ENCODE measurements around the gene ADAP1.
"Not testable (repeated sequence)": the region's sequence is repeated elsewhere in the genome, so short reads cannot be mapped to it uniquely, and the experiment has no call there.

ADAP1 gene, protein sequence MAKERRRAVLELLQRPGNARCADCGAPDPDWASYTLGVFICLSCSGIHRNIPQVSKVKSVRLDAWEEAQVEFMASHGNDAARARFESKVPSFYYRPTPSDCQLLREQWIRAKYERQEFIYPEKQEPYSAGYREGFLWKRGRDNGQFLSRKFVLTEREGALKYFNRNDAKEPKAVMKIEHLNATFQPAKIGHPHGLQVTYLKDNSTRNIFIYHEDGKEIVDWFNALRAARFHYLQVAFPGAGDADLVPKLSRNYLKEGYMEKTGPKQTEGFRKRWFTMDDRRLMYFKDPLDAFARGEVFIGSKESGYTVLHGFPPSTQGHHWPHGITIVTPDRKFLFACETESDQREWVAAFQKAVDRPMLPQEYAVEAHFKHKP

GRCh38 chr7:954330-955238 lies at the start of gene ADAP1:
TSS of gene ADAP1 (minus strand) at chr7:954680. CDS start at chr7:954477, 203 bp downstream.
- peak; percentile 60 for DNase-seq (ENCODE audit: low read depth)

GRCh38 chr7:1002445-1002844 lies 48.0 kb upstream of the ADAP1 start:
- DNase-seq (ENCODE audit: low read depth), result not testable (repeated sequence)

- not testable (repeated sequence) for DNase-seq (ENCODE audit: low read depth)
Measured at GRCh38 chr7:1002026-1002425, 47.5 kb upstream of the ADAP1 start.

- DNase-seq (ENCODE audit: low read depth), result not testable (repeated sequence)
Measured at GRCh38 chr7:1001069-1001770, 46.7 kb upstream of the ADAP1 start.

DNA sequence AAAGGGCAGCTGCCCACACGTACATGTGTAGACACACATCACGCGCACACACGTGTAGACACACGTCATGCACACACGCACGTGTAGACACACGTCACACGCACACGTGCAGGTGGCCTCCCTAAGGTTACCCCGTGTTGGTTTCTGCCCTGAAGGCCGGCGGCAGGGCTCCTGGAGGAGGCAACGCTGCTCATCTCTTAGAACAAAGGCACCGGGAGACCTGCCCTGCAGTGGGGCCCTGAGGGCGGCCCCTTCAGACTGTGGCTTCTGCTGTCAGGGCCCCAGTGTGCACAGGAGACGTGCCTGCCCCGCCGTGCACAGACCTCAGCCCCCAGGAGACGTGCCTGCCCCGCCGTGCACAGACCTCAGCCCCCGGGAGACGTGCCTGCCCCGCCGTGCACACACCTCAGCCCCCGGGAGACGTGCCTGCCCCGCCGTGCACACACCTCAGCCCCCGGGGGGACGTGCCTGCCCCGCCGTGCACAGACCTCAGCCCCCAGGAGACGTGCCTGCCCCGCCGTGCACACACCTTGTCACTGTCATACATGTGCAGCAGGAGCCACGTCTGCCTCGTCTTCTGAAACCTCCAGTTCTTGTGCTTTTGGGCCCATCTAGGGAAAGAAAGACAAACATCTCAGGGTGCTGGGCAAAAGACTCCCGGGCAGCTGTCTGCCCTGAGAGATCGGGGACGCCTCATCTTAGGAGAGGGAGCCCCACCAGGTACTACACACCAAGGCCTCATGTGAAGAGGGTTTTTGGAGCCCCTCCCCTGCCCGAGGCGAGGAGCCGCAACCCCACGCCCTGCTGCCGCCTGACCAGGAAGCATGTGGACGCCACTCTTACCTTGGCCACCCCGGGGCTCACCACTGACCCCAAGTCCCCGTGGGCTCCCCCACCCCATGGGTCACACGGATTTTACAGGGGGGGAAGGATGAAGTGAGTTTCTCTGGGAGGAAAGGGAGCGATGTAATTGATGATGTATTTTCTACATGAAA lies 45.8 kb upstream of the ADAP1 start:
- DNase-seq (ENCODE audit: low read depth), result no peak

DNA sequence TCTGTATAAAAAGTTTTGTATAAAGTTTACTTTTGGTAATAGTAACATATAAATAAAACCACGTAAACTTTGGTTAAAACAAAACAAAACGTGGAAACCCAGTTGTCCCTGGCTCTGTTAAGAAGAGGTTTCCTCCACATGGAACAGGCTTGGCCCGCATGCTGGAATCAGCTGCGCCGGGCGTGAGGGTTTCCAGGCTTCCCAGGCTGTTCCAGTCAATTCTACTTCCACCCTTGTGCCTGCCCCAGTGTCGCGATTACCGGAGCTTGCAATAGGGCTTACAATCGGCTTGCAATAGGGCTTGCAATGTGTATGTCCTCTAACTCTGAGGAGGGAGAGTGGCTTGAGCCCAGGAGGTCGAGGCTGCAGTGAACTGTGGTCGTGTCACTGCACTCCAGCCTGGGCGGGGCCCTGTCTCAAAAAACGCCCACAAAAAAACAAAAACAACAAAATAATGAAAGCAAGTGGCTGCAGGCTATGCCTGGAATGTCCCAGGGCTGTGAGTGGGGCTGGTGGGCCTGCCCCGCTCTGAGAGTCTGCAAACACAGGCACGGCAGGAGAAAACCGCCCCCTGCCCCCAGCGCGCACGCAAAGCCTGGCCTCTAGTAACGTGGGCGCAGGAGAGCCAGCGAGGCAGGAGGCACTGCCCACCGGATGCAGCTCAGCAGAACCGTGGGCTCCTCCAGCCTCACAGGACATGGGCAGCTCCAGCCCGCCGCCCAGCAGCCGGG lies 44.8 kb upstream of the ADAP1 start:
- DNase-seq (ENCODE audit: low read depth), result no peak

DNA sequence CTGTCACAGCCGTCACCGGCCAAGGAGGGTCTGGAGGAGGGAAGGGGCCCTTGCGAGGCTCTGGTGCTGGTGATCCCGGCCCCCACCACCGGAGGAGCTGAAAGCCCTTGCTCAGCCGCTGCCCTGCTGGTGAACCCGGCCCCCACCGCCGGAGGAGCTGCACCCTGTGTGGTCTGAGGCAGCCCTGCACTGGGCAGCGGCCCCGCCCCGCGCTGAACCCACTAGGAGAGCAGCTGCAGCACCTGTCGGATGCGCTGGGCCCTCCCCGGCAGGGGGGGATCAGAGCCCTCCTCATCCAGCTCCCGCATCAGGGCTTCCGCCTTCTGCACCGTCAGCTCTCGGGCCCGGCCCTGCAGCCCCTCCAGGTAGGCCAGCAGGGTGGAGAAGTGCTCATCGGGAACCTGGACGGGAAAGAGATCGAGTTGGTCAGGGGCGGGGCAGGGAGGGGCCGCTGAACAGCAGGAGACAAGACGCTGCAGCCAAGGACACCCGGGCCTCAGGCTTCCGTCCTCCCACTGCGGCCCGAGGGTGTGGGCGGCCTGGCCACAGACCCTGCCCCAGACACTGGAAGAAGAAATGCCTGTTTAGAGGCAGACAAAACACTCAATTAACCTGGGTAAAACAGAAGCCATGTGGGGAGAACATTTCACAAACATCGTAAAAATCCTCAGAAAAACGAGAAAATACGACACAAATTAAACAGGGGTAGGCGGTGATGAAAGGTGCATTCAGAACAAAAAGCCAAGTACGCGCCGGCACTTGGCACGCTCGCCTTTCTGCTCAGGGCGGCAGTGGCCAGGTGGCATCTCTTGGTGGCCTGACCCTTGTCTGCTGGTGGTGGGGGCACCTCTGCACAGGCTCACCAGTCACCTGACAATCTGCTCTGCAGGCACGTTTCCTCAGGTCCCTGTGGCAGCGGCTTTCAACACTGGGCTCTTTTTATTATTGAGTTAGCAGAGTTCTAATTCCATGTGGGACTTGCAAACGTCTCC lies 43.2 kb upstream of the ADAP1 start:
- DNase-seq (ENCODE audit: low read depth), result no peak

DNA sequence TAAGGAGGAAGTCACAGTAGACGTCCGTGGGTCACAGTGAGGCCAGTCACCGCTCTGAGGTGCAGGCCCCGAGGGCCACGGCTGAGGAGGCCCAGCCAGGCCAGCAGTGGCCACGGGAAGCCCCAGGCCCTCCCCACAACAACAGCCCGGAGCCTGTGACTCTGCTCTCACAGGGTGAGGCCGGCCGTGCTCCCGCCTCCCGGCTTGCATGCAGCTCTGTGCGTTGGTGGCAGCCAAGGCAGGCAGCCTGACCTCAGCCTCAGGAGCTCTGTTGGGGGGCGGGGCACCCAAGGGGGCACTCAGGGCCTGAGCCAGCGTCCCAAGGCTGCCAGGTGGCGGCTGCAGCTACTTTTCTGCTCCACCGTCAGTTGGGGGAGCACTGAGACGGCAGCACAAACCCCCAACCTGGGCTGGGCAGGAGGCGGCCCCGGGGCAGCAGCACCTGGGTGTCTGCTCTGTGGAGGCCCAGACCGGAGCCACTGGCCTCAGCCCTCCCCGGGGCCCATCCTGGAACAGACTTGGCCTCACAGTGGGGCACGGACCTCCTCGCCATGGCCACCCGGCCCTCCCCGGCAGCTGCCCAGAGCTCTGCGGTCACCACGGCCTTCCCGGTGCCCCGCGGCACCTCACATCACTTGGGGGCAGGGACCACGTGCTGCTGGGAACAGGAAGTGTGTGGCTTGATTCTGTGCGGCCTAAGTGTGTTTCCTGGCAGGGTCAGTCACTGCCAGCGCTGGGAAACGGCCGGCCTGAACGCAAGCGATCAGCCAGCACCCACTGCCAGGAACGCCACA lies 41.8 kb upstream of the ADAP1 start:
- no peak for DNase-seq (ENCODE audit: low read depth)

DNA sequence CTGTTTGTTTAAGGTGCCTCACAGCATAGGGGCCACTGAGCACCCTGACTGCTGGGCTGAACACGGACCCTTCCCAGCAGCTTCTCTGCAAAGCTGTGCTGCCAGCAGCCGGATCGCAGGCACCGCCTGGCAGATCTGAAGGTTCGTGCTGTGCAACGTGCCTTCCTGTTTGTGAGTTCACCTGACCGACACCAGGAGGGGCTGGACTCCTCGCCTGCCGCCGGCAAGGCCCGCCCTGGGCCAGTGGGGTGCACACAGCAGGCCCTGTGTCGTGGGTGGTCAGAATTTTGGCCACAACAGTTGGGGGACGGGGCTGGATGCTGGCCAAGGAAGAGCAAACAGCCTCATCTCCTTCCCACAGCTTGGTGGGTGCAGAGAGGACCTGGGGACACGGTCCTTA lies 41.1 kb upstream of the ADAP1 start:
- DNase-seq (ENCODE audit: low read depth), result no peak

DNA sequence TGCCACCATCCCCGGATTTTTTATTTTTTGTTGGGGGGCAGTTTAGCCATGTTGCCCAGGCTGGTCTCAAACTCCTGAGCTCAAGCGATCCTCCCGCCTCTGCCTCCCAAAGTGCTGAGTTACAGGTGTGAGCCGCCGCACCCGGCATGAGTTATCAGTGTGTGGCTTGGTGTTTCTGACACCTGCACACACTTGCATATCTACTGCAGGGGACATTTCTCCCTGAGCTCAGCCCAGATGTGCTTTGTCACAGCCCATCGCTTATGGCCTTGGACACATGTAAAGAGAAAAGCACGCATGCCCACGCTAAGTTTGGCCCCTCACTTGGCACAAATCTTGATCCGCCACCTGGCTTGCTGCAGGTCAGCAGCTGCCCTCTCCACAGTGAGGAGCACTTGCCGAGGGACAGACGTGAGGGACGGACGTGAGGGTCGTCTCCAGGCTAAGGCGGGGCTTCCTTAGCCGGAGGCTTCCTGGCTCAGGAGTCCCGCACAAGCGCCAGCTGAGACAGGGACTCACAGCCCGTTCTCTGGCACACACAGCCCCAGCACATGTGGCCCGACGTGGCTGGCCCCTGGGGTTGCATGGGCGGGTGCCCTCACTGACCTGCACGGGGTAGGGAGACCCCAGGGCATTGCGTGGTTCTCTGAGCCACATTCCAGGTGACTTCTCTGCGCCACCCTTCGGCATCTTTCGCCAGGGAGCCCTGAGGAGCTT lies 40.3 kb upstream of the ADAP1 start:
- DNase-seq (ENCODE audit: low read depth), result no peak

DNA sequence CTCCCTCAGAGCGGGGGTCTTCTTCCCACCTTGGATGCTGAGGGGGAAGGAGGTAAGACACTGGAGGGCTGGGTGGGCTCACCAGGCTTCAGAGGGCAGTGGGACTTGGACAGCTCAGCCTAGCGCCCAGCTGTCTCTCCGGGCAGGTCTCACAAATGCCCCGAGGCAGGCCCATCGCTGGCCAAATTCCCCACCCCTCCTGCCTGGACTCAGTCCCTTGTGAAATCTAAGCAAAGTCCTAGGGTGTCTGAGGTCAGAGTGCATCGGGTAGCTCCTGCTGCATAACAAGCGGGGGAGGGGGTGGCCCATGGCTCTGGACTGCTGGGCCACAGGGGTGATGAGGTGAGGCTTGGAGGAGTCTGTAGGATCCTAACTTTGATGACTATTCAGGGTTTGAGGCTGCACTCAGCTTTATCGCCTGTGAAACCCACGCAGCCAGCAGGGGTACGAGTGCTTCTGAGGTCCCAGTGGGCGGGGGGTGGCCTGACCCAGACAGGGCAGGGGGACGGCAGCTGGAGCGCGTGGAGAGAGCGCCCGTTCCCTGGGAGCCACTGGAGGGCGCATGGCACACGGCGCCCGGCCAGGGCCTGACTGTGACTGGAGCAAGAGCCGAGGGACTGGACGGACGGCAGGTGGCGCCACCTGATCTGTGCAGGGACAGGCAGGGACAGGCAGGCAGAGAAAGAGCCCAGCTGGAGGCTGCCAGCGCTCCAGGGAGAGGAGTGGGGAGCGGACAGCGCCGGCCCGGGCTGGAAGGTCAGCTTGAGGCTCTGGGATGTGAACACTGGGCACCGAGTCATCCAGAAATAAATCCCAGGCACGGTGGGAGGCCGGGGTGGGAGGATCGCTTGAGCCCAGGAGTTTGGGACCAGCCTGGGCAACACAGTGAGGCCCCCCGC lies 38.5 kb upstream of the ADAP1 start:
- DNase-seq (ENCODE audit: low read depth), result peak; percentile 83

- no peak for DNase-seq (ENCODE audit: low read depth)
Measured at GRCh38 chr7:991729-992656, 37.5 kb upstream of the ADAP1 start.

DNA sequence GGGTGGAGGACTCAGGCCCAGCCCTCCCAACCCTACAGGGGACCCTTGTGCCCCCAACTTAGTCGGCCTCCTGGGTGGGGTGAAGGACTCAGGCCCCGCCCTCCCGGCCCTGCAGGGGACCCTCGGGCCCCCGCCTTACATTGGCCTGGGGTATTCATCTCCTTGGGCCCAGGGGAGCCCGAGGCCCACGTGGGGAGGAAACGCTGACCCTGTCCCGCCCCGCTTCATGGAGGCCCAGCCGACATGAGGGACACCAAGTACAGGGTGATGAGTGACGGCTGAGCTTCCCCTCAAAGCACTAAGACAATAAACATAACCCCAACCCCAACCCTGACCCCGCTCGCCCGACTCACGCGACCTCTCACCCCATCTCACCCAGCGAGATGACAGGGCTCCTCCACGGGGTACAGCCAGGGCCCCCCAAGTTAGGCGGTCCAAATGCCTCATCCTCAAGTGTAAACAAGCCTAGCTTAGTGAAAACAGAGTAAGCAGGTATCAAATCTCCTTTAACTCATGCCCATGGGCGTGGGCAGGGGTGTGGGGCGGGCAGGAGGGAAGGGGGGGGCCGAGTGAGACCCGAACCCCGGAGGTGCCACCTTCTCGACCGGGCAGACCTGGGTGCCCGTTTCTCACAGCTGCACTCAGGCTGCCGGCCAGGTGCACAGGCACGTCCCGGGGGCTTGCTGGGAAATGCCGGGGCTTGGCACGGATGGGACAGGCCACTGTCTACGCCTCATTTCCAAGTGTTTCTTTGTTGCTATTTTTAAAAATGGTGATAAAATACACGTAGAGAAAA lies 36.7 kb upstream of the ADAP1 start:
- DNase-seq (ENCODE audit: low read depth), result no peak

DNA sequence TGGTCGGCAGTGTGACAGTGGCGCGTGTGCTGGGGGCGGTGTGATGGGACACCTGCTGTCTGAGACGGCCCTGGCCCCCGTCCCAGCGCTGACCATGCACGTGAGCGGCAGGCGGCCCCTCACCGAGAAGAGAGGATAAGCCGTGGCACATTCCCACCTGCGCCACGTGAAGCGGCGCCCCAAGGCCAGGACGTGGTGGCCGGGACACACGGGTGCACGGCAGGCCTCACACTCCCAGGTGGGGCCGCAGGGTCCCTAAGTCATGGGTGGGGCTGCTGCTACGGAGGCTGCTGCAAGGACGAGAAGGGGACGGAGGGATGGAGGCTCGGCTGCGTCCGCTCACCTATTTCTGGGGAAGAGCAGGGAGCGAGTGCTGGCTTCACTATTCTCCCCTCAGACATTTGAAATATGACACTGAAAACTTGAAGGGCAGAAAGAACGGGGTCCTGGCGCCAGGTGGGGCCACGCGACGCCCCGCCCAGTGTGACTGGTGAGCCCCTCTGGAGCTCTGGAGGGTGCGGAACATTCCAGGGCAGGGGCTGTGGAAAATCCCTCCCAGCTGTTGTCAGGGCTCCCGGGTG lies 36.0 kb upstream of the ADAP1 start:
- no peak for DNase-seq (ENCODE audit: low read depth)

Measured in stimulated activated CD8-positive, alpha-beta memory T cell treated with anti-CD3 and anti-CD28 coated beads, Interleukin-12 subunit alpha, Interleukin-12 subunit beta, amount 100 ng/mL, for 4 hours (primary cell).